HG03520 (cell line): Measurements from ENCODE around the gene SLC7A10.
A peak's percentile ranks its signal among the peaks of the same experiment; 100 is the strongest.
"Not testable (repeated sequence)": the region's sequence is repeated elsewhere in the genome, so short reads cannot be mapped to it uniquely, and the experiment has no call there.

Experiments
- ATAC-seq: cut with Tn5 transposase; IDR thresholded peaks from one replicate; pipeline ENCODE4 v1.9.1; 2021; ENCODE audit warnings: mild to moderate bottlenecking, moderate library complexity; ENCODE audit not compliant: unreplicated experiment

Gene SLC7A10

DNA sequence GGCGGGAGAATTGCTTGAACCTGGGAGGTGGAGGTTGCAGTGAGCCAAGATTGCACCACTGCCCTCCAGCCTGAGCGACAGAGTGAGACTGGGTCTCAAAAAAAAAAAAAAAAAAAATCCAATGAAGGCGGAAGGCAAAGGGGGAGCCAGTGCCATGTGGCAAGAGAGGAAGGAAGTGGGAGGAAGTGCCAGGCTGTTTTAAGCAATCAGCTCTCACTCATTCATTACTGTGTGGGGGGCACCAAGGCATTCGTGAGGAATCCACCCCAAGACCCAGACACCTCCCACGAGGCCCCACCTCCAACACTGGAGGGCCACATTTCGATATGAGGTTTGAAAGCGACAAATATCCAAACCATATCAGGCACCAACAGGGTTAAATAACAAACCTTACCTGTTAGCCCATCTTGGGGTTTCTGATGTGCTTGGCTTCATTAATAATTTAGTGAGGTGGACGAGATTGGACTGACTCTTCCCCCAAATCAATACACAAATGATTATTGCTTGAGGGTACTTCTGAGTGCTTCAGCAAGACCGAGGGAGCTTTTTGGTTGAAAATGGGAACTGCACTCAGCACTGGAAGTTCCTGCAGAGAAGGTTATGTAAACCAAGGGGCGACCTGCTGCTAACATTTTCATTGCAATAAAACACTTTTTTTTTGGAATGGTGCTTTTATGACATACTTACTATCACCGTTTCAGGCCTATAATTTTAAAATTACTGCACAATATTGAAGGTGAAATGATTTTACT is 39.0 kb downstream of the SLC7A10 start:
- ATAC-seq: no peak

GRCh38 chr19:33177417-33177979 is 48.2 kb downstream of the SLC7A10 start:
- no peak for ATAC-seq

GRCh38 chr19:33176670-33177416 is 48.8 kb downstream of the SLC7A10 start:
- ATAC-seq: peak; percentile 83

GRCh38 chr19:33175886-33176669 is 49.6 kb downstream of the SLC7A10 start:
- no peak for ATAC-seq

- no peak for ATAC-seq
Observed at GRCh38 chr19:33175156-33175782, 50.4 kb downstream of the SLC7A10 start.

- ATAC-seq: no peak
Observed at GRCh38 chr19:33174186-33174585, 51.5 kb downstream of the SLC7A10 start.

DNA sequence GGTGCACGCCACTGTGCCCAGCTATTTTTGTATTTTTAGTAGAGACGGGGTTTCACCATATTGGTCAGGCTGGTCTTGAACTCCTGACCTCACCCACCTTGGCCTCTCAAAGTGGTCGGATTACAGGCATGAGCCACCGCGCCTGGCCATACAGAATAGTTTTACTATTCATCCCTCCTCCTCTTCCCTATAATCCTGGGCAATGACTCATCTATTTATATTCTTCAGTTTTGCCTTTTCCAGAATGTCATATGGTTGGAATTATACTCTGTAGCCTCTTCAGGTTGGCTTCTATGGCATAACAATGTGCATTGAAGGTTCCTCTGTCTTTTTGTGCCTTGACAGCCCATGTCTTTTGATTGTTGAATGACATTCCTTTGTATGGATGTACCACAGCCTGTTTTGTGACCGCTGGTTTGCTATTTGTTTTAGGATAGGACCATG is 53.7 kb downstream of the SLC7A10 start:
- no peak for ATAC-seq

DNA sequence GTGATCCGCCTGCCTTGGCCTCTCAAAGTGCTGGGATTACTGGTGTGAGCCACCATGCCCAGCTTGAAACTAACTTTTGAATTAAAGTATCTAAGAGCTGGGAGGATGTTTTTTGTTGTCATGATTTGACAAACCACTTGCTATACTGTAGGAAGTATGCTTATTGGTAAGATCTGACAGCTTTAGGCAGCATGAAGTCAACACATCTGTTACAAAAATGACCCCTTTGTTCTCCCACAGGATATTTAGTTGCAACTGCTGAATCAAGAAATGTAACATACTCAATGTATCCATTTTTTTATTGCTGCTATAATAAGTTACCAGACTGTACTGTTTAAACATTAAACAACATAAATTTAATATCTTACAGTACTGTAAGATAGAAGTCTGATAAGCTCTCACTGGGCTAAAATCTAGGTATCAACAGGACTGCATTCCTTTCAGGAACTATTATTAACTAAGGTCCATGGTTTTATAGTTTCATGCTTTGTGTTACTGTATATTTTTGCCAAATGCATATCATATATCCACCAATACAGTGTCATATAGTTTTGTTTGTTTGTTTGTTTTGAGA is 54.3 kb downstream of the SLC7A10 start:
- ATAC-seq: no peak

DNA sequence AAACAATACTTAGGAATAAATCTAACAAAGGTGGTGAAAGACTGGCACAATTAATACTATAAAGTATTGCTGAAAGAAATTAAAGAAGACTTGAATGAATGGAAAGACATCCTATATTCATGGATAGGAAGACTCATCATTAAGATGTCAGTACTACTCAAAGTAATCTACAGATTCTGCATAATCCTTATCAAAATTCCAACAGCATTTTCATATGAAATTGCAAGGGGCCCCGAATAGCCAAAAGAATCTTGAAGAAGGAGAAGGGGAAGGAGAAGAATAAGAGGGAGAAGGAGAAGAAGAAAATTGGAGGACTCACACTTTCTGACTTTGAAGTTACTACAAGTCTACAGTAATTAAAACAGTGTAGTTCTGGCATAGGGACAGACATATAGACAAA is 57.1 kb downstream of the SLC7A10 start:
- ATAC-seq: no peak

GRCh38 chr19:33167438-33167837 is 58.2 kb downstream of the SLC7A10 start:
- ATAC-seq: no peak

DNA sequence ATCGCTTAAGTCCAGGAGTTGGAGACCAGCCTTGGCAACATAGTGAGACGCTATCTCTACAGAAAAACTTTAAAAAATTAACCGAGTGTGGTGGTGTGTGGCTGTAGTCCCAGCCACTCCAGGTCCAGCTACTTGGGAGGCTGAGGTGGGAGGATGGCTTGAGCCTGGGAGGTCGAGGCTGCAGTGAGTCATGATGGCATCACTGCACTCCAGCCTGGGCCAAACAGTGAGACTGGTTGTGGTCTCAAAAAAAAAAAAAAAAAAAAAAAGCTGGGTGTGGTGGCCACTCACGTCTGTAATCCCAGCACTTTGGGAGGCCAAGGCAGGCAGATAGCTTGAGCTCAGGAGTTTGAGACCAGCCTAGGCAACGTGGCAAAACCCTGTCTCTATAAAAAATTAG is 59.6 kb downstream of the SLC7A10 start:
- ATAC-seq: not testable (repeated sequence)

DNA sequence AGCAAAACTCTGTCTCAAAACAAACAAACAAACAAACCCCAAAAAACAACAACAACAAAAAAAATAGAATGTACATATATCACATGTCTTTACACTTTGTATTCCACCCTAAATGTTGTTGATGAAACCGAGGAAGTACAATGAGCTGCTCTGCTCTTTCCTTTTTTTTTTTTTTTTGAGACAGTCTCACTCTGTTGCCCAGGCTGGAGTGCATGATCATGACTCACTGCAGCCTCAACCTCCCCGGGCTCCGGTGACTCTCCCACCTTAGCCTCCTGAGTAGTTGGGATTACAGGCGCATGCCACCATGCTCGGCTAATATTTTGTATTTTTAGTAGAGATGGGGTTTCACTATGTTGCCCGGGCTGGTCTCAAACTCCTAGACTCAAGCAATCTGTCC is 62.2 kb downstream of the SLC7A10 start:
- no peak for ATAC-seq

- ATAC-seq: no peak
Observed at GRCh38 chr19:33161201-33161600, 64.4 kb downstream of the SLC7A10 start.

GRCh38 chr19:33159893-33160292 is 65.8 kb downstream of the SLC7A10 start:
- ATAC-seq: no peak

GRCh38 chr19:33159149-33159548 is 66.5 kb downstream of the SLC7A10 start:
- no peak for ATAC-seq
